Neutrophil (primary cell): Measurements from ENCODE around the gene RIMBP2.

Source experiments
- H3K27ac ChIP-seq: fragments of 200-600 bp; sonication (generic); 2 replicates; pipeline ENCODE4 v1.5.1; 2016; ENCODE audit warnings: mild to moderate bottlenecking, moderate library complexity
- H3K27me3 ChIP-seq: fragments of 200-600 bp; sonication (generic); 2 replicates; pipeline ENCODE4 v1.6.0; 2016; ENCODE audit warnings: mild to moderate bottlenecking
- H3K36me3 ChIP-seq: fragments of 200-600 bp; sonication (generic); 2 replicates; pipeline ENCODE4 v1.5.1; 2017
- H3K4me1 ChIP-seq, 2 experiments: fragments of 200-600 bp in 1 of 2; sonication (generic) in 1 of 2; 1 replicate in 1 of 2; 2 replicates in 1 of 2; pipeline versions ENCODE4 v1.5.1 to v1.6.1; 2013 to 2016; ENCODE audit warnings: low read depth in 1 of 2, low read length in 1 of 2, mild to moderate bottlenecking in 1 of 2, moderate library complexity in 1 of 2; ENCODE audit not compliant: control insufficient read depth in 1 of 2, insufficient read depth in 1 of 2
- H3K4me3 ChIP-seq, 2 experiments: fragments of 200-600 bp in 1 of 2; sonication (generic) in 1 of 2; 1 replicate in 1 of 2; 2 replicates in 1 of 2; pipeline ENCODE4 v1.5.1; 2013 to 2016; ENCODE audit warnings: low read depth in 1 of 2, low read length in 1 of 2, mild to moderate bottlenecking in 1 of 2, moderate library complexity in 1 of 2
- H3K9me3 ChIP-seq: fragments of 200-600 bp; sonication (generic); 2 replicates; pipeline ENCODE4 v1.5.1; 2016
- TF ChIP-seq, protein P1 (sequence below): fragments of 200-600 bp; sonication (generic); IDR thresholded peaks from 2 replicates; pipeline ENCODE4 v1.5.1; 2016; ENCODE audit warnings: antibody characterized with exemption

RIMBP2 gene

DNA sequence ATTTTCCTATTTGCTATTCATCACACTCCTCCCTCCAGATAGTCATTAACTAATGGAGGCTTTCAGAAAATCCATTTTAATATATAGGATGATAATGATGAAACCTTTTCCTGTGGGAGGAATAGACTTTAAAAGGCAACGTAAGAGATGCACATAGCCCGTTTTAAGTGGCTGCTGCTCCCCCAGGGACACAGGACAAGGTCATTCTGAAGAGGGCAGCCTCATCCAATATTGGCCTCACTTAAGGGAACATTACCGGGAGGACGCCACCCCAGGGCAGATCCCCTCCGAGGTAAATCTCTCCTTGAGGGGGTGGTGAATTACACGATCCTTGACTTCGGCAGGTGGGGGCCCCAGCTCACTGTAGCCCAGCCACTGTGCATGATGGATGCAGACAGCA, 246.5 kb downstream of the RIMBP2 start:
- Histone ChIP-seq H3K9me3 (no peaks in the 10 kb centered on the region), H3K4me1 (no peaks in the 10 kb centered on the region), H3K27me3 (no peaks in the 10 kb centered on the region), H3K27ac (no peak overlapping the region), H3K36me3 (no peaks in the 10 kb centered on the region), H3K4me3 (no peak overlapping the region)
- TF ChIP-seq, protein P1, sequence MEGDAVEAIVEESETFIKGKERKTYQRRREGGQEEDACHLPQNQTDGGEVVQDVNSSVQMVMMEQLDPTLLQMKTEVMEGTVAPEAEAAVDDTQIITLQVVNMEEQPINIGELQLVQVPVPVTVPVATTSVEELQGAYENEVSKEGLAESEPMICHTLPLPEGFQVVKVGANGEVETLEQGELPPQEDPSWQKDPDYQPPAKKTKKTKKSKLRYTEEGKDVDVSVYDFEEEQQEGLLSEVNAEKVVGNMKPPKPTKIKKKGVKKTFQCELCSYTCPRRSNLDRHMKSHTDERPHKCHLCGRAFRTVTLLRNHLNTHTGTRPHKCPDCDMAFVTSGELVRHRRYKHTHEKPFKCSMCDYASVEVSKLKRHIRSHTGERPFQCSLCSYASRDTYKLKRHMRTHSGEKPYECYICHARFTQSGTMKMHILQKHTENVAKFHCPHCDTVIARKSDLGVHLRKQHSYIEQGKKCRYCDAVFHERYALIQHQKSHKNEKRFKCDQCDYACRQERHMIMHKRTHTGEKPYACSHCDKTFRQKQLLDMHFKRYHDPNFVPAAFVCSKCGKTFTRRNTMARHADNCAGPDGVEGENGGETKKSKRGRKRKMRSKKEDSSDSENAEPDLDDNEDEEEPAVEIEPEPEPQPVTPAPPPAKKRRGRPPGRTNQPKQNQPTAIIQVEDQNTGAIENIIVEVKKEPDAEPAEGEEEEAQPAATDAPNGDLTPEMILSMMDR: no peak

DNA sequence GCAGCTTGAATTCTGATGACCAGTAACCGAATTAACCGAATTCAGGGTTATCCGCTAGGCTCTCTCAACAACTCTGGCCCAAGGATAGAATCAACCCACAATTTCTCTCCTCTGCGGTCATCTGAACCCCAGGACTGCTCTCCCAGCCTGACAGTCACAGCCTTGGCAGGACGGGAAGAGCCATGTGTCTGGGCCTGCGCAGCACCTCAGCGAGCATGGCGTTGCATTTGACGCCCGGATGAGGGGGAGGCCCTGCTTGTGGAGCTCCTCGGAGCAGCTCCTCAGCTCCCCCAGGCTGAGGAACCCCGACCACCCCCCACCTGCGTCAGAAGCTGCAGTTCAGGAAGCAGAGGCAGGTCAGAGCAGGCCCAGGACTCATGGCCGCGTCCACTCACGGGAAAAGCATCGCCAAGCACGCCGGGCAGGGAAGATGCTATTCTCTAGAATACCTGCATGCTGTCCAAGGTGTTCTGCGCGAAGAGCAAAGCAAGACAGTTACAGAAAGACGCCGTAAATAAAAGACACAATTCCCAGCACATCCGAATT, 247.3 kb downstream of the RIMBP2 start:
- H3K4me3 ChIP-seq: no peak overlapping the region
- H3K9me3 ChIP-seq: no peaks in the 10 kb centered on the region
- no peaks in the 10 kb centered on the region for H3K36me3 ChIP-seq
- H3K27ac ChIP-seq: no peak overlapping the region
- no peaks in the 10 kb centered on the region for H3K27me3 ChIP-seq
- no peaks in the 10 kb centered on the region for H3K4me1 ChIP-seq
- TF ChIP-seq, protein P1: no peak

DNA sequence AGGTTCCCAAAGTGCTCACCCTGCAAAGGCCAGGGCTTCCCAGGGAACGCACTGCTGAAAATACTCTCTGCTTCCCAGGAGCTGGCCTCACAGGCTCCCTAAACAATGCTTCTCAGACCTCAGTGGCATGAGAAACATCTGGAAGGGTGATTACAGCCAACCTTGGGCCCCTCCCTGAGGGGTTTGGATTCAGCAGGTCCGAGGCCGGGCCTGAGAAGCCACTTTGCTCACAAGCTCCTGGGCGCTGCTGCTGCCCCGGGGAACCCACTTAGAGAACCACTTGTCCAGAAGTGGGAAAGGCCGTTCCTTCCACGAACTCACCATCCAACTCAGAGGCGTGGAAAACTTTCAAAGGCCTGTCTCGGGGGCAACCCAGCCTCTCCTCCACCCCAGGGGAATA, 247.9 kb downstream of the RIMBP2 start:
- Histone ChIP-seq H3K27ac (no peak overlapping the region), H3K4me3 (no peak overlapping the region), H3K27me3 (no peaks in the 10 kb centered on the region), H3K9me3 (no peaks in the 10 kb centered on the region), H3K4me1 (no peaks in the 10 kb centered on the region), H3K36me3 (no peaks in the 10 kb centered on the region)
- TF ChIP-seq, protein P1: no peak

DNA sequence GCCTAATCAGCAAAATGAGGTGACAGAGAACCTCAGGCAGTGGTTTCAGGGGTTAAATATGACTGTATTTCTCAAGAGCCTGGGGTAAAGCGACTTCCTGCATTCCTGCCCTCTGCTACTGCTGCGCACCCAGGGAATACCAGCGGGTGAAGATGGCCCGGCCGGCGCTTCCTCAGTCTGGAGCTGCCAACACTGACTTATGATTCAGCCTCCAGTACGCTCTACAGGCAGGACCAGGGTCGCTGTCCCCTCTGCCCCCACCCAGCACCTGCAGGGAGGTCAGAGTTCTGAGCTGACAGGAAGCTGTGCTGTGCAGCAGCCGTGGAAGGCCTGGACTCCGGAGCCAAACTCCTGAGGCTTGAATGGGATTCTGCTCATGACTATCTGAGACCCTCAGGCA, 250.5 kb downstream of the RIMBP2 start:
- Histone ChIP-seq H3K4me3 (no peak overlapping the region), H3K4me1 (no peaks in the 10 kb centered on the region), H3K36me3 (no peaks in the 10 kb centered on the region), H3K27ac (no peak overlapping the region), H3K27me3 (no peaks in the 10 kb centered on the region), H3K9me3 (no peaks in the 10 kb centered on the region)
- TF ChIP-seq, protein P1: no peak

DNA sequence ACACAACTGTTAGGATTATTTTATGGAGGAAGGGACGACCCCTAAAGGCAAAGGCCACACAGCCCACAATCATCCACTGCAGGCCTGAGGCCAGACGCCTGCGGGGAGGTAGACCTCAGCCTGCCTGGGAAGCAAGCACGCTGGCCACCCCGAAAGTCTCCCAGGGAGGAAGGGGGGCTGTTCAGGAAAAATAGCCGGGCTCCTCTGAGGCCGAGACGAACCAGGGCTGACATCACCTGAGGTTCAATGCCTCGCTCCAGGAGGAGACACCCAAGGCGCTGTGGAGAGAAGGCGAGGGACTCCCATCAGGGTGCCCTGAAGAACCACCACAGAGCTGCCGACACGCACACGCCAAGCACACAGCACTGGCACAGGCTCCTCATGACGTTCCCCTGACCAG, 251.1 kb downstream of the RIMBP2 start:
- Histone ChIP-seq H3K36me3 (no peaks in the 10 kb centered on the region), H3K27me3 (no peaks in the 10 kb centered on the region), H3K9me3 (no peaks in the 10 kb centered on the region), H3K4me1 (no peaks in the 10 kb centered on the region), H3K27ac (no peak overlapping the region), H3K4me3 (no peak overlapping the region)
- TF ChIP-seq, protein P1: no peak
